GM23338 (cell line): Measurements from ENCODE around the gene PDE6H. TPM values are rescaled to one million over a fixed set of nuclear protein-coding genes. Genes with fewer than 3 reads are reported as not detected.

ENCODE experiments used
- ATAC-seq: fragments of 200-7000 bp; cut with Tn5 transposase; 3 replicates; pipeline ENCODE4 v1.9.1; 2020
- DNase-seq: peaks from one replicate; pipeline ENCODE4 v3.0.0-alpha.2; 2015; ENCODE audit warnings: low spot score
- H2AFZ ChIP-seq: fragments of 200-600 bp; sonication (generic); 2 replicates; pipeline ENCODE4 v1.8.0; 2016; ENCODE audit warnings: antibody characterized with exemption, mild to moderate bottlenecking, moderate library complexity
- H3F3A ChIP-seq: fragments of 200-600 bp; sonication (generic); replicated peaks from 2 replicates; pipeline ENCODE4 v1.8.0; 2017; ENCODE audit warnings: antibody characterized with exemption, mixed run types, low read depth
- H3K27ac ChIP-seq: fragments of 200-600 bp; sonication (generic); 2 replicates; pipeline ENCODE4 v1.6.1; 2016; ENCODE audit warnings: low read depth
- H3K27me3 ChIP-seq: fragments of 200-600 bp; sonication (generic); 2 replicates; pipeline ENCODE4 v1.8.0; 2016; ENCODE audit warnings: mild to moderate bottlenecking, mixed run types, moderate library complexity; ENCODE audit not compliant: insufficient read depth
- H3K36me3 ChIP-seq: fragments of 200-600 bp; sonication (generic); 2 replicates; pipeline ENCODE4 v1.8.0; 2016; ENCODE audit warnings: mild to moderate bottlenecking; ENCODE audit not compliant: insufficient read depth
- H3K4me1 ChIP-seq: fragments of 200-600 bp; sonication (generic); 2 replicates; pipeline ENCODE4 v1.8.0; 2016; ENCODE audit warnings: mild to moderate bottlenecking, moderate library complexity; ENCODE audit not compliant: insufficient read depth
- H3K4me2 ChIP-seq: fragments of 200-600 bp; sonication (generic); 2 replicates; pipeline ENCODE4 v1.7.1; 2017; ENCODE audit warnings: mixed run types
- H3K4me3 ChIP-seq: fragments of 200-600 bp; sonication (generic); 2 replicates; pipeline ENCODE4 v1.6.1; 2016; ENCODE audit warnings: mixed run types
- H3K79me2 ChIP-seq: fragments of 200-600 bp; sonication (generic); replicated peaks from 2 replicates; pipeline ENCODE4 v1.8.0; 2017; ENCODE audit warnings: mild to moderate bottlenecking; ENCODE audit not compliant: insufficient read depth
- H3K9me2 ChIP-seq: fragments of 200-600 bp; sonication (generic); 2 replicates; pipeline ENCODE4 v1.8.0; 2017; ENCODE audit not compliant: insufficient read depth
- H4K20me1 ChIP-seq: fragments of 200-600 bp; sonication (generic); replicated peaks from 2 replicates; pipeline ENCODE4 v1.8.0; 2017; ENCODE audit warnings: mild to moderate bottlenecking; ENCODE audit not compliant: insufficient read depth
- H3K27ac Mint-ChIP-seq: 2 replicates; pipeline ENCODE4 v1.8.0; 2020; ENCODE audit warnings: inconsistent platforms, mild to moderate bottlenecking, moderate library complexity, mixed read lengths
- H3K27me3 Mint-ChIP-seq: 3 replicates; pipeline ENCODE4 v1.8.0; 2022; ENCODE audit warnings: low read depth, mild to moderate bottlenecking, moderate library complexity, mixed read lengths, inconsistent platforms; ENCODE audit not compliant: insufficient read depth, poor library complexity
- H3K36me3 Mint-ChIP-seq: 3 replicates; pipeline ENCODE4 v1.8.0; 2021; ENCODE audit warnings: low read depth, mild to moderate bottlenecking, inconsistent platforms, moderate library complexity, mixed read lengths
- H3K4me1 Mint-ChIP-seq: 3 replicates; pipeline ENCODE4 v1.8.0; 2020; ENCODE audit warnings: mild to moderate bottlenecking, inconsistent platforms, mixed read lengths
- H3K4me3 Mint-ChIP-seq: 3 replicates; pipeline ENCODE4 v1.8.0; 2021; ENCODE audit warnings: moderate library complexity, mild to moderate bottlenecking, inconsistent platforms, mixed read lengths
- H3K9me3 Mint-ChIP-seq: 3 replicates; pipeline ENCODE4 v1.8.0; 2020; ENCODE audit warnings: moderate library complexity, mild to moderate bottlenecking, inconsistent platforms, mixed read lengths
- CREB1 ChIP-seq: fragments of 250-450 bp; sonication (Bioruptor Pico); IDR thresholded peaks from 2 replicates; pipeline ENCODE4 v1.5.0; 2020; ENCODE audit warnings: low read depth, mild to moderate bottlenecking, moderate library complexity
- EZH2 ChIP-seq: fragments of 200-600 bp; sonication (generic); IDR thresholded peaks from one replicate; pipeline ENCODE4 v1.8.0; 2017; ENCODE audit warnings: antibody characterized with exemption, mild to moderate bottlenecking, low read depth; ENCODE audit not compliant: unreplicated experiment
- EZH2phosphoT487 ChIP-seq: fragments of 200-600 bp; sonication (generic); IDR thresholded peaks from one replicate; pipeline ENCODE4 v1.8.1; 2018; ENCODE audit warnings: antibody characterized with exemption; ENCODE audit not compliant: unreplicated experiment
- JUNB ChIP-seq: IDR thresholded peaks from one replicate; pipeline ENCODE4 v1.6.1; 2016; ENCODE audit warnings: antibody characterized with exemption; ENCODE audit not compliant: unreplicated experiment
- NANOG ChIP-seq: IDR thresholded peaks from 2 replicates; pipeline ENCODE4 v1.6.1; 2016; ENCODE audit warnings: antibody characterized with exemption, borderline replicate concordance
- POLR2AphosphoS5 ChIP-seq: IDR thresholded peaks from 2 replicates; pipeline ENCODE4 v1.6.1; 2016; ENCODE audit warnings: antibody characterized with exemption, low read depth
- STAT1 ChIP-seq: IDR thresholded peaks from one replicate; pipeline ENCODE4 v1.6.1; 2016; ENCODE audit warnings: antibody characterized with exemption; ENCODE audit not compliant: unreplicated experiment
- ZNF114 ChIP-seq: fragments of 250-450 bp; sonication (Bioruptor Pico); IDR thresholded peaks from 2 replicates; pipeline ENCODE4 v1.5.0; 2020; ENCODE audit warnings: mild to moderate bottlenecking, moderate library complexity
- ZNF331 ChIP-seq: fragments of 250-450 bp; sonication (Bioruptor Pico); IDR thresholded peaks from 2 replicates; pipeline ENCODE4 v1.5.0; 2020; ENCODE audit warnings: low read depth, mild to moderate bottlenecking, moderate library complexity
- polyA plus RNA-seq: library from polyadenylated mRNA; unstranded; fragments of >200 nt; fragmentation: Nextera tagmentation; extraction: Ambion mirVana; gene quantifications from 2 replicates; pipeline ENCODE4 v1.2.1, GENCODE V29; 2016
- total RNA-seq: library from RNA; depleted of rRNA; stranded (reverse); fragments of >200 nt; shearing (Covaris generic); gene quantifications from 2 replicates; pipeline ENCODE4 v1.2.3, GENCODE V29; 2014
- TF ChIP-seq, protein P1 (sequence below): IDR thresholded peaks from one replicate; pipeline ENCODE4 v1.6.1; 2018; ENCODE audit warnings: antibody characterized with exemption; ENCODE audit not compliant: unreplicated experiment
- TF ChIP-seq, protein P2 (sequence below), 2 experiments: fragments of 200-600 bp in 1 of 2; sonication (generic) in 1 of 2; conservative IDR thresholded peaks; 2 replicates each; pipeline versions ENCODE4 v1.5.1 to v1.6.1; 2016 to 2017; ENCODE audit warnings: antibody characterized with exemption in 2 of 2, low read depth in 2 of 2, mild to moderate bottlenecking in 2 of 2, moderate library complexity in 1 of 2
- TF ChIP-seq, protein P3 (sequence below): IDR thresholded peaks from 2 replicates; pipeline ENCODE4 v1.6.1; 2016; ENCODE audit warnings: antibody characterized with exemption

PDE6H gene
- total and polyA plus RNA-seq, 2 experiments from 2014 or later: not detected

DNA sequence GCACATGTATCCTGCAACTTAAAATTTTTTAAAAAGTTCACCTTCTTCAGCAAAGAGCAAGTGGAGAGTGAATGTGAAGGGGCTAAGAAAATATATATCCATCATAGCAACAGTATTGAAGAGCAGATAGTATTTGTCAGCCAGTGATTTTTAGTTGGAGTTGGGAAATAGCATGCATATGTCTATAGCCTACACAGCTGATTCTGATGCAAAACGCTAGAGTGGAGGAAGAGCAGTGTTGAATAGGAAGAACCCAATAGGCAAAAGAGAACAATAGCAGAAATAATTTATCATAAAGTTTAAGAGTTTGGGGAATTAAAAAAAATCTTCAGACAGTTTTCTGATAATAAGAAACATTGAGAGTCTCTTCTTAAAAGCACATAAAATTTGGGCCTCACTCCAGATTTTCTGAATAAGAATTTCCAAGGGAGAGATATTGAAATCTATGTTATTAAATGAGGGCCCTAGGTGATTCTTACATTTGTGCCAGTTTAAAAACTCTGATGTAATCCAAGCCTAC lies 12.0 kb downstream of the PDE6H start:
- no peak overlapping the region for H3K27ac Mint-ChIP-seq
- no peaks in the 10 kb centered on the region for H3K27me3 ChIP-seq
- H3K4me1 ChIP-seq: no peaks in the 10 kb centered on the region
- H3K9me3 Mint-ChIP-seq: no peaks in the 10 kb centered on the region; the same call in 2 of the 3 replicates
- no peak for TF ChIP-seq JUNB
- TF ChIP-seq CREB1: no peak
- TF ChIP-seq STAT1: no peak
- TF ChIP-seq, protein P1, sequence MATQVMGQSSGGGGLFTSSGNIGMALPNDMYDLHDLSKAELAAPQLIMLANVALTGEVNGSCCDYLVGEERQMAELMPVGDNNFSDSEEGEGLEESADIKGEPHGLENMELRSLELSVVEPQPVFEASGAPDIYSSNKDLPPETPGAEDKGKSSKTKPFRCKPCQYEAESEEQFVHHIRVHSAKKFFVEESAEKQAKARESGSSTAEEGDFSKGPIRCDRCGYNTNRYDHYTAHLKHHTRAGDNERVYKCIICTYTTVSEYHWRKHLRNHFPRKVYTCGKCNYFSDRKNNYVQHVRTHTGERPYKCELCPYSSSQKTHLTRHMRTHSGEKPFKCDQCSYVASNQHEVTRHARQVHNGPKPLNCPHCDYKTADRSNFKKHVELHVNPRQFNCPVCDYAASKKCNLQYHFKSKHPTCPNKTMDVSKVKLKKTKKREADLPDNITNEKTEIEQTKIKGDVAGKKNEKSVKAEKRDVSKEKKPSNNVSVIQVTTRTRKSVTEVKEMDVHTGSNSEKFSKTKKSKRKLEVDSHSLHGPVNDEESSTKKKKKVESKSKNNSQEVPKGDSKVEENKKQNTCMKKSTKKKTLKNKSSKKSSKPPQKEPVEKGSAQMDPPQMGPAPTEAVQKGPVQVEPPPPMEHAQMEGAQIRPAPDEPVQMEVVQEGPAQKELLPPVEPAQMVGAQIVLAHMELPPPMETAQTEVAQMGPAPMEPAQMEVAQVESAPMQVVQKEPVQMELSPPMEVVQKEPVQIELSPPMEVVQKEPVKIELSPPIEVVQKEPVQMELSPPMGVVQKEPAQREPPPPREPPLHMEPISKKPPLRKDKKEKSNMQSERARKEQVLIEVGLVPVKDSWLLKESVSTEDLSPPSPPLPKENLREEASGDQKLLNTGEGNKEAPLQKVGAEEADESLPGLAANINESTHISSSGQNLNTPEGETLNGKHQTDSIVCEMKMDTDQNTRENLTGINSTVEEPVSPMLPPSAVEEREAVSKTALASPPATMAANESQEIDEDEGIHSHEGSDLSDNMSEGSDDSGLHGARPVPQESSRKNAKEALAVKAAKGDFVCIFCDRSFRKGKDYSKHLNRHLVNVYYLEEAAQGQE: no peak
- TF ChIP-seq, protein P2, sequence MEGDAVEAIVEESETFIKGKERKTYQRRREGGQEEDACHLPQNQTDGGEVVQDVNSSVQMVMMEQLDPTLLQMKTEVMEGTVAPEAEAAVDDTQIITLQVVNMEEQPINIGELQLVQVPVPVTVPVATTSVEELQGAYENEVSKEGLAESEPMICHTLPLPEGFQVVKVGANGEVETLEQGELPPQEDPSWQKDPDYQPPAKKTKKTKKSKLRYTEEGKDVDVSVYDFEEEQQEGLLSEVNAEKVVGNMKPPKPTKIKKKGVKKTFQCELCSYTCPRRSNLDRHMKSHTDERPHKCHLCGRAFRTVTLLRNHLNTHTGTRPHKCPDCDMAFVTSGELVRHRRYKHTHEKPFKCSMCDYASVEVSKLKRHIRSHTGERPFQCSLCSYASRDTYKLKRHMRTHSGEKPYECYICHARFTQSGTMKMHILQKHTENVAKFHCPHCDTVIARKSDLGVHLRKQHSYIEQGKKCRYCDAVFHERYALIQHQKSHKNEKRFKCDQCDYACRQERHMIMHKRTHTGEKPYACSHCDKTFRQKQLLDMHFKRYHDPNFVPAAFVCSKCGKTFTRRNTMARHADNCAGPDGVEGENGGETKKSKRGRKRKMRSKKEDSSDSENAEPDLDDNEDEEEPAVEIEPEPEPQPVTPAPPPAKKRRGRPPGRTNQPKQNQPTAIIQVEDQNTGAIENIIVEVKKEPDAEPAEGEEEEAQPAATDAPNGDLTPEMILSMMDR (conservative IDR thresholded peaks at IDR 0.05; ENCODE audit: low read depth in 2 of 2): no peak
- TF ChIP-seq EZH2: no peak
- TF ChIP-seq EZH2phosphoT487: no peak
- no peak for TF ChIP-seq NANOG
- no peaks in the 10 kb centered on the region for H3K36me3 ChIP-seq
- no peak overlapping the region for H3K4me3 ChIP-seq
- H3K4me3 Mint-ChIP-seq: no peak overlapping the region
- no peaks in the 10 kb centered on the region for H3K79me2 ChIP-seq
- ATAC-seq: no peak
- H2AFZ ChIP-seq: no peak overlapping the region
- peaks cover 5% of the 10 kb centered on the region; the same call in 1 of the 3 replicates for H3K4me1 Mint-ChIP-seq
- no peaks in the 10 kb centered on the region for H3F3A ChIP-seq
- no peaks in the 10 kb centered on the region for H3K27me3 Mint-ChIP-seq
- H4K20me1 ChIP-seq: no peaks in the 10 kb centered on the region
- no peak overlapping the region for H3K27ac ChIP-seq
- no peak overlapping the region for H3K4me2 ChIP-seq
- no peaks in the 10 kb centered on the region for H3K36me3 Mint-ChIP-seq
- no peaks in the 10 kb centered on the region for H3K9me2 ChIP-seq
- no peak for DNase-seq

DNA sequence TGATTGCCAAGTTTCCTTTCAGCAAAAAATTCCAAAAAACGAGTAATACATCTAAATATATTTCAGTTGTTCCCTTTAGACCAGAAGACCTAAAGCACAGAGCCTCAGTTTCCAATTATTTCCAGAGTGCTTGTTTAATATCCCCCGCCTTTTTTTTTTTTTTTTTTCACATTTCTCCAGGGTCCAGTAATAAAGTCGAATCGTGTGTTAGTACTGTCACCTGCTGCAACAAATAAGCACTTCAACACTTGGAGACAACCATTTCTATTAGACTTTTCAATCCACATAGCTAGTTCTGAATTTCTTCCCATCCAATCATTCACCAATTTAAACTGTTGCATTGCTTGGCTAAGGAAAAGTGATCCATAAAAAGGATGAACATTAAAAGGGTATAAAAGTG lies 13.6 kb downstream of the PDE6H start:
- DNase-seq: no peak
- no peak for ATAC-seq
- Histone ChIP-seq H3F3A (no peaks in the 10 kb centered on the region), H3K27ac (no peak overlapping the region), H3K4me1 (no peaks in the 10 kb centered on the region), H3K27me3 (no peaks in the 10 kb centered on the region), H3K36me3 (no peaks in the 10 kb centered on the region), H4K20me1 (no peaks in the 10 kb centered on the region), H2AFZ (no peak overlapping the region), H3K79me2 (no peaks in the 10 kb centered on the region), H3K4me2 (no peak overlapping the region), H3K4me3 (no peak overlapping the region), H3K9me2 (no peaks in the 10 kb centered on the region)
- Mint-ChIP-seq H3K36me3 (no peaks in the 10 kb centered on the region), H3K4me1 (peaks cover 5% of the 10 kb centered on the region; the same call in 1 of the 3 replicates), H3K27ac (no peak overlapping the region), H3K9me3 (no peaks in the 10 kb centered on the region; the same call in 2 of the 3 replicates), H3K4me3 (no peak overlapping the region), H3K27me3 (no peaks in the 10 kb centered on the region)
- TF ChIP-seq ZNF331 (no peak), JUNB (no peak), ZNF114 (CRISPR knock-in tag) (no peak), STAT1 (no peak), POLR2AphosphoS5 (no peak), CREB1 (no peak), EZH2phosphoT487 (no peak), NANOG (no peak)
- TF ChIP-seq, protein P1: no peak
- TF ChIP-seq, protein P3, sequence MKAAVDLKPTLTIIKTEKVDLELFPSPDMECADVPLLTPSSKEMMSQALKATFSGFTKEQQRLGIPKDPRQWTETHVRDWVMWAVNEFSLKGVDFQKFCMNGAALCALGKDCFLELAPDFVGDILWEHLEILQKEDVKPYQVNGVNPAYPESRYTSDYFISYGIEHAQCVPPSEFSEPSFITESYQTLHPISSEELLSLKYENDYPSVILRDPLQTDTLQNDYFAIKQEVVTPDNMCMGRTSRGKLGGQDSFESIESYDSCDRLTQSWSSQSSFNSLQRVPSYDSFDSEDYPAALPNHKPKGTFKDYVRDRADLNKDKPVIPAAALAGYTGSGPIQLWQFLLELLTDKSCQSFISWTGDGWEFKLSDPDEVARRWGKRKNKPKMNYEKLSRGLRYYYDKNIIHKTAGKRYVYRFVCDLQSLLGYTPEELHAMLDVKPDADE: no peak
